ENCODE measurements around the gene COL15A1. TPM values are rescaled to one million over a fixed set of nuclear protein-coding genes. Genes with fewer than 3 reads are reported as not detected.

COL15A1 gene
- polyA plus RNA-seq, 1 donor (not counting 4 experiments of a cell fraction or from before 2014, with no cell fraction given) = not detected

DNA sequence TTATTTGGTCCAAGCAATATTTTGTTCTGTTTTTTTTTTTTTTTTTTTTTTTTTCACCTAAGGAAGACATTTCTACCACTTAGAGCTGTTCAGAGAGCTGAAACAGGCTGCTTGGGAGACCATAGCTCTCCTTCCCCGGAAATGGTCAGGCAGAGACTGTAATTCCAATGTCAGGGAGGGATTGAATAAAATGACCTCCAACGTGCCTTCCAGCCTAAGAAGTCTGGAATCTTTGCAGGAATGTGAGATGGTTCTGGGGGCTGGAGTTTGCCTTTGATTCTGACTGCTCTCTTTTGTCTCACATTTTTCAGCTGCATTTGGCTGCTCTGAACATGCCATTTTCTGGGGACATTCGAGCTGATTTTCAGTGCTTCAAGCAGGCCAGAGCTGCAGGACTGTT lies 122.9 kb downstream of the COL15A1 start:
- dilution Hi-C loops (cut with MboI; ENCODE audit: extremely low pct_ligation_motif_present, low sequenced_read_pairs) = no loop called here
- Histone ChIP-seq H3K9me1 (ENCODE audit: control insufficient read depth, extremely low read depth, insufficient read depth, low read length) (no peaks in the 10 kb centered on the region), H3K9ac (ENCODE audit: control insufficient read depth, extremely low read depth, insufficient read depth, low read length) (no peak overlapping the region), H3K4me1 (ENCODE audit: control insufficient read depth, extremely low read depth, insufficient read depth, low read length) (no peaks in the 10 kb centered on the region), H3K27ac (ENCODE audit: control insufficient read depth, insufficient read depth, low read length) (no peak overlapping the region), H3K27me3 (ENCODE audit: control insufficient read depth, extremely low read depth, insufficient read depth, low read length) (no peaks in the 10 kb centered on the region), H3K4me2 (ENCODE audit: control insufficient read depth, extremely low read depth, insufficient read depth, low read depth, low read length) (no peak overlapping the region), H2AFZ (ENCODE audit: control insufficient read depth, low read length) (no peak overlapping the region), H4K20me1 (ENCODE audit: control insufficient read depth, extremely low read depth, insufficient read depth, low read length) (no peaks in the 10 kb centered on the region), H3K79me2 (ENCODE audit: control insufficient read depth, insufficient read depth, low read length) (no peaks in the 10 kb centered on the region), H3K4me3 (ENCODE audit: control insufficient read depth in 2 of 3, extremely low read depth in 1 of 3, insufficient read depth in 2 of 3, low read depth in 1 of 3, low read length in 3 of 3) (no peak overlapping the region), H3K36me3 (ENCODE audit: control insufficient read depth in 2 of 2, extremely low read depth in 1 of 2, insufficient read depth in 2 of 2, low read length in 2 of 2) (no peaks in the 10 kb centered on the region), H3K9me3 (ENCODE audit: control insufficient read depth, low read depth, low read length) (no peaks in the 10 kb centered on the region)
- no peak for FAIRE-seq
- no peak for DNase-seq (ENCODE audit: low read depth, low spot score)
- TF ChIP-seq, protein P1, sequence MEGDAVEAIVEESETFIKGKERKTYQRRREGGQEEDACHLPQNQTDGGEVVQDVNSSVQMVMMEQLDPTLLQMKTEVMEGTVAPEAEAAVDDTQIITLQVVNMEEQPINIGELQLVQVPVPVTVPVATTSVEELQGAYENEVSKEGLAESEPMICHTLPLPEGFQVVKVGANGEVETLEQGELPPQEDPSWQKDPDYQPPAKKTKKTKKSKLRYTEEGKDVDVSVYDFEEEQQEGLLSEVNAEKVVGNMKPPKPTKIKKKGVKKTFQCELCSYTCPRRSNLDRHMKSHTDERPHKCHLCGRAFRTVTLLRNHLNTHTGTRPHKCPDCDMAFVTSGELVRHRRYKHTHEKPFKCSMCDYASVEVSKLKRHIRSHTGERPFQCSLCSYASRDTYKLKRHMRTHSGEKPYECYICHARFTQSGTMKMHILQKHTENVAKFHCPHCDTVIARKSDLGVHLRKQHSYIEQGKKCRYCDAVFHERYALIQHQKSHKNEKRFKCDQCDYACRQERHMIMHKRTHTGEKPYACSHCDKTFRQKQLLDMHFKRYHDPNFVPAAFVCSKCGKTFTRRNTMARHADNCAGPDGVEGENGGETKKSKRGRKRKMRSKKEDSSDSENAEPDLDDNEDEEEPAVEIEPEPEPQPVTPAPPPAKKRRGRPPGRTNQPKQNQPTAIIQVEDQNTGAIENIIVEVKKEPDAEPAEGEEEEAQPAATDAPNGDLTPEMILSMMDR (optimal IDR thresholded peaks at IDR 0.05 in 1 of 3, IDR thresholded peaks at IDR 0.05 in 1 of 3, conservative IDR thresholded peaks at IDR 0.05 in 1 of 3; ENCODE audit: extremely low read depth in 1 of 3, insufficient read depth in 2 of 3, low read length in 3 of 3) = no peak
- no peak for TF ChIP-seq EZH2 (IDR thresholded peaks at IDR 0.05; ENCODE audit: low read length)

DNA sequence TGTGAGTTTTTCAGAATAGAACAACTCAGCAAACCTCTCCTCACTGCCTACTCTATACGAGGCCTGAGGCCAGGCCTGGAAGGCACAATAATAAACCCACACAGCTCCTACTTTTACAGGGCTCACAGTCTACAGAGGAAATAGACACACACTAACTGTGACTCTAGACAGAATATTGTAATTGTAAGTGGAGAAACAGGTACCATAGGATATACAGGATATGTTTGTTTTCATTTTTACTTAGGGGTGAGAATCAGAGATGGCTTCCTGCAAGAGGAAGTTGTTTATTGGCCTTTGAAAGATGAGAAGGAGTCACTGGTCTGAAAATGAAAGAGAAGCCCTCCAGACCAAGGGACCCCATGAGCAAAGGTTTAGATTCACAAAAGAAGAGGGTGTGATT lies 125.4 kb downstream of the COL15A1 start:
- Histone ChIP-seq H3K9ac (ENCODE audit: control insufficient read depth, extremely low read depth, insufficient read depth, low read length) (no peak overlapping the region), H3K27me3 (ENCODE audit: control insufficient read depth, extremely low read depth, insufficient read depth, low read length) (no peaks in the 10 kb centered on the region), H2AFZ (ENCODE audit: control insufficient read depth, low read length) (no peak overlapping the region), H3K79me2 (ENCODE audit: control insufficient read depth, insufficient read depth, low read length) (no peaks in the 10 kb centered on the region), H3K27ac (ENCODE audit: control insufficient read depth, insufficient read depth, low read length) (no peak overlapping the region), H4K20me1 (ENCODE audit: control insufficient read depth, extremely low read depth, insufficient read depth, low read length) (no peaks in the 10 kb centered on the region), H3K36me3 (ENCODE audit: control insufficient read depth in 2 of 2, extremely low read depth in 1 of 2, insufficient read depth in 2 of 2, low read length in 2 of 2) (no peaks in the 10 kb centered on the region), H3K4me1 (ENCODE audit: control insufficient read depth, extremely low read depth, insufficient read depth, low read length) (no peaks in the 10 kb centered on the region), H3K9me1 (ENCODE audit: control insufficient read depth, extremely low read depth, insufficient read depth, low read length) (no peaks in the 10 kb centered on the region), H3K4me2 (ENCODE audit: control insufficient read depth, extremely low read depth, insufficient read depth, low read depth, low read length) (no peak overlapping the region), H3K4me3 (ENCODE audit: control insufficient read depth in 2 of 3, extremely low read depth in 1 of 3, insufficient read depth in 2 of 3, low read depth in 1 of 3, low read length in 3 of 3) (no peak overlapping the region), H3K9me3 (ENCODE audit: control insufficient read depth, low read depth, low read length) (no peaks in the 10 kb centered on the region)
- DNase-seq (ENCODE audit: low read depth, low spot score) (no peak), FAIRE-seq (no peak)
- dilution Hi-C loops (cut with MboI; ENCODE audit: extremely low pct_ligation_motif_present, low sequenced_read_pairs) = no loop called here
- no peak for TF ChIP-seq EZH2 (IDR thresholded peaks at IDR 0.05; ENCODE audit: low read length)
- TF ChIP-seq, protein P1 (optimal IDR thresholded peaks at IDR 0.05 in 1 of 3, IDR thresholded peaks at IDR 0.05 in 1 of 3, conservative IDR thresholded peaks at IDR 0.05 in 1 of 3; ENCODE audit: extremely low read depth in 1 of 3, insufficient read depth in 2 of 3, low read length in 3 of 3) = no peak
